Measurements from ENCODE around the gene RNF19B.

- TF ChIP-seq CTCF (IDR thresholded peaks at IDR 0.05; ENCODE audit: borderline replicate concordance, extremely low read depth, low read length, poor library complexity, severe bottlenecking) (no peak), EZH2 (IDR thresholded peaks at IDR 0.05; ENCODE audit: borderline replicate concordance, low read depth, low read length, severe bottlenecking) (no peak)
Observed at GRCh38 chr1:32933742-32934322, 30.8 kb downstream of the RNF19B start.
